Right atrium auricular region (tissue), 2 donors: ENCODE data around the gene NINJ2. TPM values are rescaled to one million over a fixed set of nuclear protein-coding genes. Genes with fewer than 3 reads are reported as not detected.

Source experiments
- DNase-seq: peaks from one replicate; pipeline ENCODE4 v3.0.0-alpha.2; 2019; ENCODE audit warnings: low spot score
- H3K27ac ChIP-seq, 2 donors: fragments of 200-600 bp; sonication (generic); 1 replicate in 1 of 2; 2 replicates in 1 of 2; pipeline ENCODE4 v1.5.1; 2016 to 2019
- H3K27me3 ChIP-seq, 2 donors: fragments of 200-600 bp; sonication (generic); one replicate each; pipeline versions ENCODE4 v1.5.1 to v1.6.0; 2017 to 2019
- H3K36me3 ChIP-seq: fragments of 200-600 bp; sonication (generic); one replicate; pipeline ENCODE4 v1.5.1; 2016
- H3K4me1 ChIP-seq, 2 donors: fragments of 200-600 bp; sonication (generic); one replicate each; pipeline versions ENCODE4 v1.5.1 to v1.6.0; 2017 to 2019
- H3K4me3 ChIP-seq, 2 donors: fragments of 200-600 bp; sonication (generic); 1 replicate in 1 of 2; 2 replicates in 1 of 2; pipeline ENCODE4 v1.5.1; 2017 to 2019; ENCODE audit warnings: mild to moderate bottlenecking in 1 of 2, moderate library complexity in 1 of 2
- H3K9me3 ChIP-seq, 2 donors: fragments of 200-600 bp; sonication (generic); one replicate each; pipeline ENCODE4 v1.5.1; 2019
- total RNA-seq, 2 donors: library from RNA; depleted of rRNA; stranded (reverse); fragments of >200 nt; gene quantifications; one replicate each; pipeline ENCODE4 v1.1.0, GENCODE V29; 2016
- TF ChIP-seq, protein P1 (sequence below), 2 donors: fragments of 200-600 bp; sonication (generic); IDR thresholded peaks; one replicate each; pipeline ENCODE4 v1.5.1; 2019; ENCODE audit warnings: antibody characterized with exemption in 2 of 2

Gene NINJ2
- total RNA-seq, 2 donors from 2014 or later: 5.4 to 8.8 TPM

- H3K4me1 ChIP-seq: peaks cover 0 to 49% of the 10 kb centered on the region in 2 donors
These were observed 117.4 kb downstream of the NINJ2 start for GRCh38 chr12:545835-546234.

DNA sequence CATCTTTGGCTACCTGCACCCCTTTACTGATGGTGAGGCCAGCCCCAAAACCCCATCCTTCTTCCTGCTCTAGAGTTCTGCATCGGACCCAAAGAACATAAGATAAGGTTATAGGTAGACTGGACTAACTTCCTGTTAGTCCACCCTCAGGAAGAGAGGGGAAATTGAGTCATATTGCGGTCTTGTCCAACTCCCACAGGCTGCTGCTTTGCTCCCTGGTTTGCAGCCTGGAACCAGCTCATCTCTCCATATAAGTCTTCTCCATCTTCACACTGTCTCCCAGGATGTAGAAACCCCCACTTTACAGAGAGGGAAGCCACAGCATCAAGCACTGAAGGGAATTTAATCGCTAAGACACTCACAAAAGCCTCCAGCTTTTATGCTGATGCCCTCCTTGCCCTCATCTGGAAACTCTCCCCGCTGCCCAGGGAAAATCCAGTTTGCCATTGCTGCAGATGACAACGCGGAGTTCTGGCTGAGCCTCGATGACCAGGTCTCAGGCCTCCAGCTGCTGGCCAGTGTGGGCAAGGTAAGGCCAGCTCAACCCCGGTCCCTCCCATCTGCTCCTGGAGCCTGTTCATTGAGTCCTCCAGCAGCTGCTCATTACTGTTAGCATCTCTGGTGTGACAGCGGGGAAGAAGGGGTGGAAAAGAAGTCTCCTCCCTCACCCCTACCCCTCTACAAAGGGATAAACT is 118.2 kb downstream of the NINJ2 start:
- H3K4me1 ChIP-seq: peaks cover 0 to 41% of the 10 kb centered on the region in 2 donors

More at GRCh38 chr12:545835-546234, 117.4 kb downstream of the NINJ2 start:
- no peak overlapping the region for H3K4me3 ChIP-seq
- no peak overlapping the region for H3K27ac ChIP-seq
- H3K27me3 ChIP-seq: no peaks in the 10 kb centered on the region
- no peak for DNase-seq
- no peaks in the 10 kb centered on the region for H3K9me3 ChIP-seq
- H3K36me3 ChIP-seq: peaks cover 4% of the 10 kb centered on the region
- TF ChIP-seq, protein P1, sequence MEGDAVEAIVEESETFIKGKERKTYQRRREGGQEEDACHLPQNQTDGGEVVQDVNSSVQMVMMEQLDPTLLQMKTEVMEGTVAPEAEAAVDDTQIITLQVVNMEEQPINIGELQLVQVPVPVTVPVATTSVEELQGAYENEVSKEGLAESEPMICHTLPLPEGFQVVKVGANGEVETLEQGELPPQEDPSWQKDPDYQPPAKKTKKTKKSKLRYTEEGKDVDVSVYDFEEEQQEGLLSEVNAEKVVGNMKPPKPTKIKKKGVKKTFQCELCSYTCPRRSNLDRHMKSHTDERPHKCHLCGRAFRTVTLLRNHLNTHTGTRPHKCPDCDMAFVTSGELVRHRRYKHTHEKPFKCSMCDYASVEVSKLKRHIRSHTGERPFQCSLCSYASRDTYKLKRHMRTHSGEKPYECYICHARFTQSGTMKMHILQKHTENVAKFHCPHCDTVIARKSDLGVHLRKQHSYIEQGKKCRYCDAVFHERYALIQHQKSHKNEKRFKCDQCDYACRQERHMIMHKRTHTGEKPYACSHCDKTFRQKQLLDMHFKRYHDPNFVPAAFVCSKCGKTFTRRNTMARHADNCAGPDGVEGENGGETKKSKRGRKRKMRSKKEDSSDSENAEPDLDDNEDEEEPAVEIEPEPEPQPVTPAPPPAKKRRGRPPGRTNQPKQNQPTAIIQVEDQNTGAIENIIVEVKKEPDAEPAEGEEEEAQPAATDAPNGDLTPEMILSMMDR (IDR thresholded peaks at IDR 0.05): no peak

GRCh38 chr12:544142-544541 is 119.1 kb downstream of the NINJ2 start:
- no peak overlapping the region for H3K4me3 ChIP-seq
- no peaks in the 10 kb centered on the region for H3K9me3 ChIP-seq
- H3K27me3 ChIP-seq: no peaks in the 10 kb centered on the region
- no peak overlapping the region for H3K27ac ChIP-seq
- DNase-seq: no peak
- peaks cover 0 to 37% of the 10 kb centered on the region in 2 donors for H3K4me1 ChIP-seq
- peaks cover 4% of the 10 kb centered on the region for H3K36me3 ChIP-seq
- TF ChIP-seq, protein P1 (IDR thresholded peaks at IDR 0.05): no peak

More for the DNA sequence above, 118.2 kb downstream of the NINJ2 start:
- Histone ChIP-seq H3K27ac (no peak overlapping the region), H3K4me3 (no peak overlapping the region), H3K36me3 (peaks cover 4% of the 10 kb centered on the region), H3K9me3 (no peaks in the 10 kb centered on the region), H3K27me3 (no peaks in the 10 kb centered on the region)
- no peak for DNase-seq
- TF ChIP-seq, protein P1 (IDR thresholded peaks at IDR 0.05): no peak

DNA sequence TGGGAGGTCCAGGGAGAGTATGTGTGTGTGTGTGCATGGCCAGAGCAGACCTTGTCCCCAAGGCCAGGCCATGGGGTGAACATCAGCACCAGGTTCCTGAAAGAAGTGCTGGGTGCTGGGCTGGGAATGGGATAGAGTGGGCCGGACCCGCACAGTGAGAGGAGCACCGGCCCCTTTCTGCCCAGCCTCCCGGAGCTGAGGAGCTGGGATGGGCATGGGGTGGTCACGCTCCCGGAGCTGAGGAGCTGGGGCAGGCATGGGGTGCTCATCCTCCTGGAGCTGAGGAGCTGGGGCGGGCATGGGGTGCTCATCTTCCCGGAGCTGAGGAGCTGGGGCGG is 120.2 kb downstream of the NINJ2 start:
- no peak for DNase-seq

DNA sequence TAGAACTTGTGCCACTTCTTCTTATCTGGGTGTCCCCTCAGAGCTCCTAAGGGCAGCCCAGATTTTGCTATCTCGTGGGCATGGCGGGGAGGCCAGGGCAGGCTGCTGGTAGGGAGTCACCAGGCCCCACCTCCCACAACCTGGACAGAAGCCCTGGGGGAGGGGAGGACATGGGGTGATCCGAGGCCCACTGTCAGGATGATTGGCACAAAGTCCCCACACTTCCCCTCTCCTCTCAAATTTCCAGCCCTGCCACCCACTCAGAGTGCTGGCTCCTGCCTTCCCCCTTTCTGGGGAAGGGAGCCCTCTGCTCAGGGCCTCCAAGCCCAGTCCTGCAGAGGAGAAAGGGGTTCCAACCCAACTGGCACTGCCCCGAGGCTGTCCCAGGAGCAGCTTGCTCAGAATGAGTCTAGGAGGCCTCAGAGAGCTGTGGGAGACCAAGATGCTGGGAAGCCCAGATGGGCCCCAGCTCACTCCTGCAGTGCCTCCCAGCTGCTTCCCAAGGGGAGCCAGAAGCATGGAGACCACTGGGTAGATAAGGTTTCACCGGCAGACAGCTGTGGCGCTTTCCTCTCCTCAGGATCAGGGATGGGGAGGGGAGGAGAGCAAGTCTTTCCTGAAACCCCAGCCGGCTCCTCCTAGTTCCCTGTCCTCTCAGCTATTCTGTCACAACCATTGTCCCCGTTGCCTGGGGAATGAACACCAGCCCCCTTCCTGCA is 120.7 kb downstream of the NINJ2 start:
- no peak for DNase-seq
- H3K27me3 ChIP-seq: no peaks in the 10 kb centered on the region
- no peak overlapping the region for H3K4me3 ChIP-seq
- H3K36me3 ChIP-seq: peaks cover 4% of the 10 kb centered on the region
- peaks cover 0 to 50% of the 10 kb centered on the region in 2 donors for H3K4me1 ChIP-seq
- H3K9me3 ChIP-seq: no peaks in the 10 kb centered on the region
- TF ChIP-seq, protein P1 (IDR thresholded peaks at IDR 0.05): no peak
- peak overlapping the region; percentile 67 to 71 for H3K27ac ChIP-seq

More for the DNA sequence above, 120.2 kb downstream of the NINJ2 start:
- H3K27me3 ChIP-seq: no peaks in the 10 kb centered on the region
- peaks cover 0 to 48% of the 10 kb centered on the region in 2 donors for H3K4me1 ChIP-seq
- H3K36me3 ChIP-seq: peaks cover 4% of the 10 kb centered on the region
- TF ChIP-seq, protein P1 (IDR thresholded peaks at IDR 0.05): no peak
- H3K27ac ChIP-seq: peak overlapping the region; percentile 67 to 71
- no peak overlapping the region for H3K4me3 ChIP-seq
- H3K9me3 ChIP-seq: no peaks in the 10 kb centered on the region
